ENCODE measurements around the gene KLF11. TPM values are rescaled to one million over a fixed set of nuclear protein-coding genes. Genes with fewer than 3 reads are reported as not detected.

The KLF11 gene
- total and polyA plus RNA-seq, 4 donors, result 10.2 to 13.3 (median 11.4) TPM

DNA sequence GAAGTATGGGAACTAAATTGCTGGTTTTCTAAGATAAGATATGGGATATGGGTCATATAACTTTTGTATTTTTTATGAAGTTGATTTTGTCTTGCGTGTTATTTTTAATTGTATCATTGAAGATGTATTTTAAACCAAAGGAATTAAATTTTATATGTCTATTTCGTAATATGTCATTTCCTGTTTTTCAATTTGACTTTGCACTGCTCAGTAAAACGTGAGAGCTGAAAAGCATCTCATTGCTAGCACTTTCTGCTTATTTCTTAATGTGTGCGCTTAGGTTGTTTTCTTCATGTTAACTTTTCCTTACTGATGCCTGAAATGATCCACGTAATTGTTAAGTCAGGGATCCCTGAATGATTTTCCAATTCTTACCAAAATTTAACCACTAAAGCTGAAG is 41.2 kb upstream of the KLF11 start:
- WGBS (ENCODE audit: insufficient coverage), result 100% methylated on average over 2 of the region's 5 CpGs
- H3K36me3 ChIP-seq (ENCODE audit: control insufficient read depth, insufficient read depth, low read length), result peaks cover 26% of the 10 kb centered on the region
- no peak for DNase-seq (ENCODE audit: low read depth in 4 of 6, low spot score in 6 of 6)
- H3K4me1 ChIP-seq (ENCODE audit: control insufficient read depth, insufficient read depth, low read length), result peaks cover 7% of the 10 kb centered on the region
- H3K27me3 ChIP-seq (ENCODE audit: control insufficient read depth, insufficient read depth, low read length), result peaks cover 5% of the 10 kb centered on the region
- H3K9me3 ChIP-seq (ENCODE audit: control insufficient read depth, insufficient read depth, low read length), result no peaks in the 10 kb centered on the region
- no peak overlapping the region for H3K4me3 ChIP-seq (ENCODE audit: low read depth, low read length)
- no peak overlapping the region for H3K27ac ChIP-seq (ENCODE audit: low read depth, low read length)

DNA sequence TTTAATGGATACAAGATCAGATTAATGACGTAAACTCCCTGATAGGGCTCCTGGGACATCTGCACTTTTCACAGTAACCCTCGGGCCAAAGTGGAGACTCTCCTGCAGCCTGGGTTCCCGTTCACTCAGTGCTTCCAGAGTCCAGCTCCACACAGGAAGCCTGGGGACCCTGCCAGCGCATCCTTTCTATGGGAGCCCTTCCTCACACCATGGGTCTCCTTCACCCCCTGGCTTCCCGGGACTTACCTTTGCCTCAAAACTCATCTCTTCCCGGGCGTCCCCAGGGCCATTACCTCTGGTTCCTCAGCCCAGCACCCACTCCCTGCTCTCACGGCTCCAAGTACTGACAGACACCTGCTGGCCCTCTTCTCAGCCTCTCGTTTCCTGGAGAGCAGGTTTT is 40.7 kb upstream of the KLF11 start:
- Histone ChIP-seq H3K4me1 (ENCODE audit: control insufficient read depth, insufficient read depth, low read length) (peaks cover 7% of the 10 kb centered on the region), H3K4me3 (ENCODE audit: low read depth, low read length) (no peak overlapping the region), H3K9me3 (ENCODE audit: control insufficient read depth, insufficient read depth, low read length) (no peaks in the 10 kb centered on the region), H3K27me3 (ENCODE audit: control insufficient read depth, insufficient read depth, low read length) (peaks cover 5% of the 10 kb centered on the region), H3K27ac (ENCODE audit: low read depth, low read length) (no peak overlapping the region), H3K36me3 (ENCODE audit: control insufficient read depth, insufficient read depth, low read length) (peaks cover 23% of the 10 kb centered on the region)
- WGBS (ENCODE audit: insufficient coverage), result 96% methylated on average over 9 of the region's 9 CpGs
- DNase-seq (ENCODE audit: low read depth in 4 of 6, low spot score in 6 of 6), result no peak

DNA sequence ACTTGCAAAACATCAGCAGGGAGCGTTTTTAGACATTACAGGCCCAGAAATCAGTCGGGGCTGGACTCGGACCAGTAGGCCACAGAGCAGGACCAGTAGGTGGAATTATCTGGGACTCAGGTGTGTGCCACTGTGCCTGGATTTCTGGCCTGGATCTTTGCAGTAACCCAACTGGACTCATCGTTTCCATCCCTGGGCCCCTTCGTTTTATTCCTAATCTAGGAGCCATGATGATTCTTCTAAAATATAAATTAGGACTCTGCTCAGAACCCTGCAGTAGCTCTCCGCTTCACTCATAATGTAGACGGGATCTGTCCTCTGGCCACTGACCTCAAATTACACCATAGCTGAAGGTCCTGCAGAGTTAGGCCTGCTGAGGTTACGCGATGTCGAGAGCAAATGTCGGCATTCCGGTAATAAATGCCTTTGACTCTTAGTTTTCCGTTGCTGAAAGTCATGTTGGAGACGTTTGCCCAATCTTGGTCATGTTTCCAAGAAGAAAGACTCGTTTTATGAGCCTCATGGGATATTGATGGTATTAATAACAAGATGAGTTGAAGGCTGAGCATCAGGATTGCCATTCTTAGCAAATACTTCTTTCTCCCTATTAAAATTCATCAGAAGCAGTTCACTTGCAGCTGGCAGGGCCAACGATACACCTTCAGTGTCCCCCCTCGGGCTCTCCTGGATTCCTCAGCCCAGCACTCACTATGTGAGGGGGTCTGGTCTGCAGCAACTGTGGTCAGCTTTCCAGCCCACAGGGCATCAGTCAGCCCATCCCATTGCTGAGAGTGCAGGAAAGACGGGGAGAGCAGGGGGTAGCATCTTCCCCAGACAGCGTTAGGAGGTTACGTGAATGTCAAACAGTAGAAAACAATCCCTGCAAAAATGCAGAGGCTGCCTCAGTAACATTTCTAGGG is 39.9 kb upstream of the KLF11 start:
- Histone ChIP-seq H3K27me3 (ENCODE audit: control insufficient read depth, insufficient read depth, low read length) (peaks cover 6% of the 10 kb centered on the region), H3K36me3 (ENCODE audit: control insufficient read depth, insufficient read depth, low read length) (peaks cover 21% of the 10 kb centered on the region), H3K4me1 (ENCODE audit: control insufficient read depth, insufficient read depth, low read length) (peaks cover 12% of the 10 kb centered on the region), H3K4me3 (ENCODE audit: low read depth, low read length) (no peak overlapping the region), H3K9me3 (ENCODE audit: control insufficient read depth, insufficient read depth, low read length) (no peaks in the 10 kb centered on the region), H3K27ac (ENCODE audit: low read depth, low read length) (no peak overlapping the region)
- DNase-seq (ENCODE audit: low read depth in 4 of 6, low spot score in 6 of 6), result peak in 1 of 6 donors; percentile 3
- 91% methylated on average over 17 of the region's 20 CpGs for WGBS (ENCODE audit: insufficient coverage)

DNA sequence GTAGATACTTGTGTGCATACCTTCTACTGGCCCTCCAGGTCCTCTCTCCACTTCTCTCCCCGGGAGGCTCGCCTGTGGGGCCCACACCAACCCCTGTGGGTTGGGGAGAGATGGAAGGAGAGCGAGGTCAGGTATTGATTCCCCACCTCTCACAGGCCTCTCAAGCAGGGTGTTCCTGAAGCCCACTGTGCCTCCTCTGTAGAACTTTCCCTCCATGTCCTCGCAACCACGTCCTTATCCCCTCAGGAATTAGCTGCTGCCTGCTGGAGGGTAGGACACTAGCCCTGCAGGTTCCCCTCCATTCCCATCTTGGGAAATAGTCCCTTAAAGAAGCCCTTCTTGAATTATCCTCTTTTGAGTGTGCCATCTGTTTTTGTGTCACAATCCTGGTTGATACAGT is 38.9 kb upstream of the KLF11 start:
- no peak overlapping the region for H3K27ac ChIP-seq (ENCODE audit: low read depth, low read length)
- no peak overlapping the region for H3K4me3 ChIP-seq (ENCODE audit: low read depth, low read length)
- peaks cover 17% of the 10 kb centered on the region for H3K4me1 ChIP-seq (ENCODE audit: control insufficient read depth, insufficient read depth, low read length)
- WGBS (ENCODE audit: insufficient coverage), result 100% methylated on average over 2 of the region's 5 CpGs
- DNase-seq (ENCODE audit: low read depth in 4 of 6, low spot score in 6 of 6), result no peak
- no peaks in the 10 kb centered on the region for H3K9me3 ChIP-seq (ENCODE audit: control insufficient read depth, insufficient read depth, low read length)
- peaks cover 7% of the 10 kb centered on the region for H3K27me3 ChIP-seq (ENCODE audit: control insufficient read depth, insufficient read depth, low read length)
- peaks cover 15% of the 10 kb centered on the region for H3K36me3 ChIP-seq (ENCODE audit: control insufficient read depth, insufficient read depth, low read length)

DNA sequence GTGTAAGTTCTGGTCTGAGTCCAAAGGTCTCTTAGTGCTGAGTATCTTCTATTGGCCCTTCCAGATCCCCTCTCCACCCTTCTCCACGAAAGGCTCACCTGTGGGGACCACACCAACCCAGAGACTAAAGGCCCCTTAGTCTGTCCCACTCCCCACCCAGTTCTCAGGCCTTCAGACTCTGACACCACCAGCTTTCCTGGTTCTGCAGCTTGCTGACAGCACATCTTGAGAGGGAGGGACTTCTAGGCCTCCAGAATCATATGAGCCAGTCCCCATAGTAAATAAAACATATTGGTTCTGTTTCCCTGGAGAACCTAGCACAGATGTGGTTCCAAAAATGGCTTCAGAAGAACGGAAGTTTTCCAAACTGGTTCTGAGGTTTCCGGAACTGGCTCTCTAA is 38.5 kb upstream of the KLF11 start:
- H3K4me3 ChIP-seq (ENCODE audit: low read depth, low read length), result no peak overlapping the region
- no peaks in the 10 kb centered on the region for H3K9me3 ChIP-seq (ENCODE audit: control insufficient read depth, insufficient read depth, low read length)
- H3K27ac ChIP-seq (ENCODE audit: low read depth, low read length), result no peak overlapping the region
- peaks cover 7% of the 10 kb centered on the region for H3K27me3 ChIP-seq (ENCODE audit: control insufficient read depth, insufficient read depth, low read length)
- H3K4me1 ChIP-seq (ENCODE audit: control insufficient read depth, insufficient read depth, low read length), result peaks cover 21% of the 10 kb centered on the region
- WGBS (ENCODE audit: insufficient coverage), result 0% methylated on average over 1 of the region's 3 CpGs
- no peak for DNase-seq (ENCODE audit: low read depth in 4 of 6, low spot score in 6 of 6)
- H3K36me3 ChIP-seq (ENCODE audit: control insufficient read depth, insufficient read depth, low read length), result peaks cover 14% of the 10 kb centered on the region

DNA sequence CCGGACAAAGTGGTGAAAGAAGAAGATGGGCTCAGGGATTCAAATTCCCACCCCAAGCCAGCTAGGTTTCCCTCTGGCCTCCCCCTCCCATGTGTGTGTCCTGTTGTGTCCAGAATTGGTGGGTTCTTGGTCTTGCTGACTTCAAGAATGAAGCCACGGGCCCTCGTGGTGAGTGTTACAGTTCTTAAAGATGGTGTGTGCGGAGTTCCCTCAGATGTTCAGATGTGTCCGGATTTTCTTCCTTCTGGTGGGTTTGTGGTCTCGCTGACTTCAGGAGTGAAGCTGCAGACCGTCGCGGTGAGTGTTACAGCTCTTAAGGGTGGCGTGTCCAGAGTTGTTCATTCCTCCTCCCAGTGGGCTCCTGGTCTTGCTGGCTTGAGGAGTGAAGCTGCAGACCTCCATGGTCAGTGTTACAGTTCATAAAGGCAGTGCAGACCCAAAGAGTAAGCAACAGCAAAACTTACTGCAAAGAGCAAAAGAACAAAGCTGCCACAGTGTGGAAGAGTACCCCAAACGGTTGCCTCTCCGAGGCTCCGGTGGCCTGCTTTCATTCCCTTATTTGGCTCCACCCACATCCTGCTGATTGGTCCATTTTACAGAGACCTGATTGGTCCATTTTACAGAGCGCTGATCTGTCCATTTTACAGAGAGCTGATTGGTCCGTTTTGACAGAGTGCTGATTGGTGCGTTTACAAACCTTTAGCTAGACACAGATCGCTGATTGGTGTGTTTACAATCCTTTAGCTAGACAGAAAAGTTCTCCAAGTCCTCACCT is 37.7 kb upstream of the KLF11 start:
- 96% methylated on average over 12 of the region's 17 CpGs for WGBS (ENCODE audit: insufficient coverage)

DNA sequence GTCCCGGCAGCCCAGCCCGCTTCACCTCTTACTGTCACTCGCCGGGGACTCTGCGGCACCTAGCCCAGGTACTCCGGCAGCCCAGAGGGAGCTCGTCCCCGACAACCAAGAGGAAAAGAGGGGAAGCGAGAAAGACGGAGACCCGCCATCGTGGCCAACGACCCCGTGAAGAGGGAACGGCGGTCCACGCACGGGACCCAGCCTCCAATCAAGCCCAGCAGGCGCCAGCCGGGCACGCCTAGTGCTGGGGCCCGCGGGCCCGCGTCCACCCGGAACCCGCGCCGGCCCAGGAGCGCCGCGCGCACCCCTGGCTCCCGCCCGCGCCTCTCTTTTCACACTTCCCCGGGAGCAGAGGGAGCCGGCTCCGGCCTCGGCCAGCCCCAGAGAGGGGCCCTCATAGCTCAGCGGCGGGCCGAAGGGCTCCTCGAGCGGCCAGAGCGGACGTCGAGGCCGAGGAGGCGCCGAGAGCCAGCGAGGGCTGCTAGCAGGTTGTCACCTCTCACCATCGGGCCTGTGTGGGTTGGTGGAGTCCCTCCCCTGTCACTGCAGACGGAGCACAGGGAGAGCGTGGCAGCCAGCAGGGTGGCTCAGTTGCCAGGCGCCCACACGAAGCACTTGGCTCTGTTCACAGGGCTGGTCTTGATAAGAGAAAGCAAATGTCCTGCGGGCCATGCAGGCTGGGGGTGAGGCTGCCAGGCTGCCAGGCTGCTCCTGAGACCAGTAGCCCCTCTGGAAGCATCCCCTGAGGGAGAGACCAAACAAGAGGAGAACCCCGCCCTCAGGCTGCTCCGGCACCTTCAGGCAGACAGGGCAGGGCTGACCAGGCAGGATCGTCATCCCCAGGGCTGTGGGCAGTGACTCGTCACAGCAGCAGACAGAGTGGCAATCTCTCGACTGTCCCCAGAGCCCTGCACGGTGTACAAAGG is 36.9 kb upstream of the KLF11 start:
- H3K4me1 ChIP-seq (ENCODE audit: control insufficient read depth, insufficient read depth, low read length), result peaks cover 26% of the 10 kb centered on the region
- no peaks in the 10 kb centered on the region for H3K9me3 ChIP-seq (ENCODE audit: control insufficient read depth, insufficient read depth, low read length)
- peak in 2 of 6 donors; percentile 60 to 68 for DNase-seq (ENCODE audit: low read depth in 4 of 6, low spot score in 6 of 6)
- H3K4me3 ChIP-seq (ENCODE audit: low read depth, low read length), result no peak overlapping the region
- H3K27ac ChIP-seq (ENCODE audit: low read depth, low read length), result no peak overlapping the region
- H3K36me3 ChIP-seq (ENCODE audit: control insufficient read depth, insufficient read depth, low read length), result peaks cover 7% of the 10 kb centered on the region
- 56% methylated on average over 59 of the region's 64 CpGs for WGBS (ENCODE audit: insufficient coverage)
- H3K27me3 ChIP-seq (ENCODE audit: control insufficient read depth, insufficient read depth, low read length), result peaks cover 7% of the 10 kb centered on the region

More for the DNA sequence above, 37.7 kb upstream of the KLF11 start:
- Histone ChIP-seq H3K9me3 (ENCODE audit: control insufficient read depth, insufficient read depth, low read length) (no peaks in the 10 kb centered on the region), H3K36me3 (ENCODE audit: control insufficient read depth, insufficient read depth, low read length) (peaks cover 11% of the 10 kb centered on the region), H3K27ac (ENCODE audit: low read depth, low read length) (no peak overlapping the region), H3K4me1 (ENCODE audit: control insufficient read depth, insufficient read depth, low read length) (peaks cover 26% of the 10 kb centered on the region), H3K27me3 (ENCODE audit: control insufficient read depth, insufficient read depth, low read length) (peaks cover 7% of the 10 kb centered on the region), H3K4me3 (ENCODE audit: low read depth, low read length) (no peak overlapping the region)
- no peak for DNase-seq (ENCODE audit: low read depth in 4 of 6, low spot score in 6 of 6)

DNA sequence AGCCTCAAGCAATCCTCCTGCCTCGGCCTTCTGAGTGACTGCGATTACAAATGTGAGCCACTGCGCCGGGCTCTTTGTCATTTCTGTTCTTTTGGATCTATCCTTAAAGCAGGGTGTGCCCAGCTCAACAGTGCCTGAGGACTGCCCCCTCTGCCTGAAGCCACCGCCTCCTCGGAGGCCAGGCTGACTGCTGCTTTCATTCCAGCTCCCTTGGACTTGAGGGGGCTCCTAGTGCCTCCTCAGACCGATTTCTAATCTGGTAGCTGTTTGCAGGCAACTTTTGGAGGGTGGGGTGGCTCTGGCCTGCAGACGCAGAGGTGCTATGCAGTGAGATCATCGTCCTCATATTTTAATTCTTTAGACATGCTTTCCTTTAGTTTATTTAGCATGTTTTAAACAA is 35.9 kb upstream of the KLF11 start:
- Histone ChIP-seq H3K4me1 (ENCODE audit: control insufficient read depth, insufficient read depth, low read length) (peaks cover 26% of the 10 kb centered on the region), H3K27ac (ENCODE audit: low read depth, low read length) (no peak overlapping the region), H3K4me3 (ENCODE audit: low read depth, low read length) (no peak overlapping the region), H3K27me3 (ENCODE audit: control insufficient read depth, insufficient read depth, low read length) (peaks cover 7% of the 10 kb centered on the region), H3K9me3 (ENCODE audit: control insufficient read depth, insufficient read depth, low read length) (no peaks in the 10 kb centered on the region), H3K36me3 (ENCODE audit: control insufficient read depth, insufficient read depth, low read length) (peaks cover 7% of the 10 kb centered on the region)
- DNase-seq (ENCODE audit: low read depth in 4 of 6, low spot score in 6 of 6), result no peak
- 84% methylated on average over 6 of the region's 9 CpGs for WGBS (ENCODE audit: insufficient coverage)

Measured in spinal cord (tissue), 10 donors.